Measurements from ENCODE around the gene SLC9A2. TPM values are rescaled to one million over a fixed set of nuclear protein-coding genes. Genes with fewer than 3 reads are reported as not detected.

Gene SLC9A2
- total RNA-seq, 1 donor from 2014 or later: 0.08 TPM

- no peak for DNase-seq (ENCODE audit: low spot score)
- intact Hi-C loops (cut with DNase I): no loop called here
Observed at GRCh38 chr2:102758439-102758838, 139.1 kb downstream of the SLC9A2 start.

Other genes starting within 250 kb of the SLC9A2 start
- 0.70 TPM for gene IL18RAP, start 196.4 kb upstream of the SLC9A2 start, total RNA-seq
- gene SLC9A4, start 146.3 kb upstream of the SLC9A2 start, total RNA-seq: not detected
- gene TMEM182, start 142.5 kb downstream of the SLC9A2 start, total RNA-seq: 135 TPM

All from cardiac septum (tissue), 1 donor.